HEK293T (cell line): ENCODE data around the gene EMX1.

Experiments used
- BHLHE40 ChIP-seq: fragments of 450-650 bp; IDR thresholded peaks from 2 replicates; pipeline ENCODE4 v1.6.1; 2016; ENCODE audit warnings: mild to moderate bottlenecking, moderate library complexity, borderline replicate concordance
- CTBP1 ChIP-seq: fragments of 450-650 bp; IDR thresholded peaks from 2 replicates; pipeline ENCODE4 v1.6.1; 2016; ENCODE audit warnings: borderline replicate concordance
- ELF4 ChIP-seq: fragments of 450-650 bp; IDR thresholded peaks from 2 replicates; pipeline ENCODE4 v1.6.1; 2017; ENCODE audit warnings: antibody characterized with exemption
- FOXK2 ChIP-seq: fragments of 450-650 bp; IDR thresholded peaks from 2 replicates; pipeline ENCODE4 v1.6.1; 2016; ENCODE audit warnings: mild to moderate bottlenecking
- FOXM1 ChIP-seq: fragments of 450-650 bp; IDR thresholded peaks from 2 replicates; pipeline ENCODE4 v1.6.1; 2017; ENCODE audit warnings: mild to moderate bottlenecking, borderline replicate concordance
- HDGF ChIP-seq: fragments of 450-650 bp; IDR thresholded peaks from 2 replicates; pipeline ENCODE4 v1.6.1; 2017; ENCODE audit warnings: antibody characterized with exemption, borderline replicate concordance
- L3MBTL2 ChIP-seq: fragments of 450-650 bp; conservative IDR thresholded peaks from 2 replicates; pipeline ENCODE4 v1.6.1; 2016; ENCODE audit warnings: mild to moderate bottlenecking
- LEF1 ChIP-seq: fragments of 450-650 bp; IDR thresholded peaks from 2 replicates; pipeline ENCODE4 v1.6.1; 2017; ENCODE audit warnings: mild to moderate bottlenecking, borderline replicate concordance
- NFRKB ChIP-seq: fragments of 450-650 bp; IDR thresholded peaks from 2 replicates; pipeline ENCODE4 v1.6.1; 2016; ENCODE audit warnings: mild to moderate bottlenecking, moderate library complexity
- SP1 ChIP-seq: fragments of 450-650 bp; IDR thresholded peaks from 2 replicates; pipeline ENCODE4 v1.6.1; 2017
- SUZ12 ChIP-seq: fragments of 450-650 bp; IDR thresholded peaks from 2 replicates; pipeline ENCODE4 v1.6.1; 2016; ENCODE audit warnings: mild to moderate bottlenecking
- TARDBP ChIP-seq: fragments of 450-650 bp; IDR thresholded peaks from 2 replicates; pipeline ENCODE4 v1.6.1; 2016

DNA sequence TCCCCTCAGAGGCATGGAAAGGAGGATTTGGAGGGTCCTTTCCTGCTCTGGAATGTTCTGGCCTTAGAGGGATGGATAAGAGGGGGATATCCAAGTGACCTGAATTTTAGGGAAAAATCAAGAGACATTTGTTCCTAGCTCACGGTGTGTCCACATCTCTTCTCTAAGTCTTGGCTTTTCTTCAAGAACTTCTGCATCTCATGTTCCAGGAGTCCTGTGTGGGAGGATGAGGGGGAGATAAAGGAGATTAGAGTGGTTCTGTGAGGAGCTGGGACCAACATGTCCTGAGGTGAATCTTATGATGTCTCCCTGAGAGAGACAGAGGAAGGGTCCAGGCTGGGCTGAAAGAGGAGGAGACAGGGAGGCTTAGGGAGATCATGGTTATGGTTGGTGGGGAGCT is 11.7 kb downstream of the EMX1 start:
- no peak for TF ChIP-seq SP1
- TF ChIP-seq SUZ12, result no peak
- TF ChIP-seq BHLHE40, result no peak
- no peak for TF ChIP-seq FOXM1
- no peak for TF ChIP-seq CTBP1
- TF ChIP-seq NFRKB, result no peak
- no peak for TF ChIP-seq FOXK2
- no peak for TF ChIP-seq TARDBP
- TF ChIP-seq L3MBTL2, result no peak
- TF ChIP-seq ELF4, result no peak
- TF ChIP-seq HDGF, result no peak
- no peak for TF ChIP-seq LEF1
